Uterus (tissue), 4 donors: ENCODE results near the gene TASP1. TPM values are rescaled to one million over a fixed set of nuclear protein-coding genes. Genes with fewer than 3 reads are reported as not detected.

Source experiments
- DNase-seq, 2 donors: peaks; one replicate each; pipeline ENCODE4 v3.0.0-alpha.2; 2019 to 2020
- H3K27ac ChIP-seq, 2 donors: fragments of 200-600 bp; sonication (generic); 1 replicate in 1 of 2; 2 replicates in 1 of 2; pipeline ENCODE4 v1.5.1; 2016 to 2018
- H3K27me3 ChIP-seq, 2 donors: fragments of 200-600 bp; sonication (generic); one replicate each; pipeline ENCODE4 v1.5.1; 2018 to 2019; ENCODE audit warnings: control low read depth in 1 of 2
- H3K36me3 ChIP-seq, 2 donors: fragments of 200-600 bp; sonication (generic); one replicate each; pipeline ENCODE4 v1.5.1; 2019; ENCODE audit warnings: control low read depth in 1 of 2
- H3K4me1 ChIP-seq, 2 donors: fragments of 200-600 bp; sonication (generic); one replicate each; pipeline ENCODE4 v1.5.1; 2018 to 2019; ENCODE audit warnings: control low read depth in 1 of 2
- H3K4me3 ChIP-seq, 2 donors: fragments of 200-600 bp; sonication (generic); 1 replicate in 1 of 2; 2 replicates in 1 of 2; pipeline ENCODE4 v1.5.1; 2018 to 2019; ENCODE audit warnings: mild to moderate bottlenecking in 1 of 2
- H3K9me3 ChIP-seq, 2 donors: fragments of 200-600 bp; sonication (generic); one replicate each; pipeline ENCODE4 v1.5.1; 2019; ENCODE audit warnings: control low read depth in 1 of 2
- CTCF ChIP-seq, 4 experiments: fragments of 200-600 bp in 2 of 4; fragments of 450-650 bp in 2 of 4; sonication (generic) in 2 of 4; IDR thresholded peaks; one replicate each; pipeline ENCODE4 v1.5.1; 2016 to 2019; ENCODE audit warnings: antibody characterized with exemption in 4 of 4, mild to moderate bottlenecking in 2 of 4, moderate library complexity in 1 of 4
- POLR2A ChIP-seq, 2 donors: fragments of 450-650 bp; IDR thresholded peaks; one replicate each; pipeline ENCODE4 v1.6.1; 2016; ENCODE audit warnings: antibody characterized with exemption in 2 of 2, mild to moderate bottlenecking in 1 of 2, moderate library complexity in 1 of 2
- intact Hi-C: fragments of 100-400 bp; cut with DNase I; formaldehyde crosslinking; loops from one replicate; pipeline ENCODE4 v1.15.1; 2023; ENCODE audit warnings: low total_unique reads
- total RNA-seq, 4 donors: library from RNA; depleted of rRNA in 3 of 4; stranded (reverse); fragments of >200 nt in 3 of 4; gene quantifications; one replicate each; pipeline versions ENCODE4 v1.1.0 to v1.2.4, GENCODE V29; 2014 to 2023
- donor health status: DM: yes; HTN: yes; CAD: no.

Gene TASP1
- total RNA-seq, 4 donors from 2014 or later, result 1.3 to 34.4 (median 24.4) TPM

DNA sequence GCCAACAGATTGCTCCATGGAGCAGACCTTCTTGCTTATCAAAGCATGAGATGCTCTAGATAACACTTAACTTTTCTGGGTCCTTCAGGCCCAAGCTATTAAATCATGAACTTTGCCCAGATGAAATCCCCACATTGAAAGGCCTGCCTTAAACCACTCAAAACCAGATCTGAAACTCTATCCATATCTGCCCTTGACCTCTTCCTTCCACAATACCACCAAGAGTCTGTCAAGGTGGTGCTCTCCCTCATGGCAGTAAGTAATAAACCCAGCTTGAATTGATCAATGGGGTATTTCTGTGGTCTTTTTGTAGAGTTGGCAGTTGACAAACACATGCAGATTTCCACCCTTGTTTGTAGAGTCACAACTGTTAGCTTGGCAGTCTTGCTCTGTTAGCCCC, 282.1 kb downstream of the TASP1 start:
- Histone ChIP-seq H3K27me3 (no peaks in the 10 kb centered on the region), H3K27ac (no peak overlapping the region), H3K9me3 (no peaks in the 10 kb centered on the region), H3K4me1 (no peaks in the 10 kb centered on the region), H3K36me3 (no peaks in the 10 kb centered on the region), H3K4me3 (no peak overlapping the region)
- intact Hi-C loops, result no loop called here
- no peak for DNase-seq
- TF ChIP-seq CTCF (IDR thresholded peaks at IDR 0.05) (no peak), POLR2A (IDR thresholded peaks at IDR 0.05) (no peak)

DNA sequence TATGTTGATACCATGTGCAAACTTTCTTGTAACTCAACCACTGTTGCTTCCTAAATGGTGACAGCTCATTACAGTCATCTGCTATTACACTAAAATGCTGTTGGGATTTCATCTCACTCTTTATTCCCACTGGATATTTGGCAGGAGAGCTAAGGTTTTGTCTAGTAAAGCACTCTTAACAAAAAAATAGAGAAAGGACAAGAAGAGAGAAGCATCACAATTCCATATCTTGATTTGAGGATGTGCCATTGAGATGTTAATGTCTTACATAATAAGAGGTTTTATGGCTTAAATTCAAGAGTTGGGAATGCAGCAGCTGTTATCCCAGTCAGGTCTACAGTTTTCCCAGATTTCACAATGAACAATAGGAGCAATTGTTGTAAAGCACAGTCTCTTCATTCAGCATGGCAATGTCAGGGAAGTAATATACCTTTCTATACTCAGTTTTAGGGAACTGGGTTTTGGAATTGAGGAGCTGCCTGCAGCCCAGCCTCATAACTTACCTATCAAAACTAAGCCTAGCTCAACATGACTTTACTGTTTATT, 282.7 kb downstream of the TASP1 start:
- H3K27me3 ChIP-seq, result no peaks in the 10 kb centered on the region
- H3K27ac ChIP-seq, result no peak overlapping the region
- no peak overlapping the region for H3K4me3 ChIP-seq
- intact Hi-C loops, result no loop called here
- TF ChIP-seq CTCF (IDR thresholded peaks at IDR 0.05) (no peak), POLR2A (IDR thresholded peaks at IDR 0.05) (no peak)
- no peaks in the 10 kb centered on the region for H3K9me3 ChIP-seq
- no peaks in the 10 kb centered on the region for H3K4me1 ChIP-seq
- no peaks in the 10 kb centered on the region for H3K36me3 ChIP-seq
- DNase-seq, result no peak

- Histone ChIP-seq H3K36me3 (no peaks in the 10 kb centered on the region), H3K4me3 (no peak overlapping the region), H3K4me1 (no peaks in the 10 kb centered on the region), H3K9me3 (no peaks in the 10 kb centered on the region), H3K27ac (no peak overlapping the region), H3K27me3 (no peaks in the 10 kb centered on the region)
- no peak for TF ChIP-seq POLR2A (IDR thresholded peaks at IDR 0.05)
- TF ChIP-seq CTCF (IDR thresholded peaks at IDR 0.05), result no peak
- intact Hi-C loops, result no loop called here
- no peak for DNase-seq
These were observed 283.3 kb downstream of the TASP1 start for GRCh38 chr20:13355411-13355810.

DNA sequence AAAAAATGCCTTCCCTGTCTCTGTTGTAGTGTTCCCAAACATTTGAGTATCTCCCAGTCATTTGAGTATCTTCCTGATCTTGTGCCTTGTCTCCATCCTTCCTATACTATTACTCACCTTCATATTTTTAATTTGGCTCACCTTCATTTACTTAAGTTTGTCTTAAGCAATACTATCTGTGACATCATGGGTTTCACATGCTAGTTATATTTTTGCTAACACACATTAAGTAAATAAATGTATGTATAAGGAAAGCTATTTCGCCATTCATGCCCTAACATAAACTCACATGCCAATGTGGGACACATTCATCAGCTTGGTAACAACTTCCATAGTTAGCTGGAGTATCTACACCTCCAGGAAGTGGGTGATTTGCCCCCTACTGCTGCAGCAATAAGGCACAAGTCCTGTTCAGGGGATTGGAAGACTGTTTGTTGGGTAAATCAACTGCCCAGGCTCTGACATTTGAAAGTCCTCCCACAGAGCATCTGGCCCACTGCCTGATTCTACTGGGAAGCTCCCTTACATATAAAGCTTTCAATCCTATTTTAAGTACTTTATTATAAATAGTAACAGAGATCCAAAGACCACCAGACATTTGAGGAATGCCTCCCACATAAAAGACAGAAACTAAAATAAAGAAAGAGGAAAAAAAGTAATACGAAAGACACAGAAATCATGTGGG, 285.3 kb downstream of the TASP1 start:
- no peaks in the 10 kb centered on the region for H3K4me1 ChIP-seq
- no peaks in the 10 kb centered on the region for H3K27me3 ChIP-seq
- no peaks in the 10 kb centered on the region for H3K9me3 ChIP-seq
- no peak overlapping the region for H3K27ac ChIP-seq
- no peak for DNase-seq
- TF ChIP-seq POLR2A (IDR thresholded peaks at IDR 0.05), result no peak
- no peak for TF ChIP-seq CTCF (IDR thresholded peaks at IDR 0.05)
- intact Hi-C loops, result no loop called here
- H3K36me3 ChIP-seq, result no peaks in the 10 kb centered on the region
- H3K4me3 ChIP-seq, result no peak overlapping the region

- H3K27ac ChIP-seq, result no peak overlapping the region
- H3K27me3 ChIP-seq, result no peaks in the 10 kb centered on the region
- H3K9me3 ChIP-seq, result no peaks in the 10 kb centered on the region
- no peak for DNase-seq
- intact Hi-C loops, result no loop called here
- no peak for TF ChIP-seq POLR2A (IDR thresholded peaks at IDR 0.05)
- TF ChIP-seq CTCF (IDR thresholded peaks at IDR 0.05), result no peak
- H3K4me3 ChIP-seq, result no peak overlapping the region
- no peaks in the 10 kb centered on the region for H3K4me1 ChIP-seq
- H3K36me3 ChIP-seq, result no peaks in the 10 kb centered on the region
These were observed 289.5 kb downstream of the TASP1 start for GRCh38 chr20:13349235-13349604.
